ENCODE results near the gene MRE11.

- TF ChIP-seq CTCF (IDR thresholded peaks at IDR 0.05; ENCODE audit: insufficient read depth, low read depth, low read length), result no peak
- no peak for TF ChIP-seq EZH2 (IDR thresholded peaks at IDR 0.05; ENCODE audit: insufficient read depth, low read length)
These were observed 97.4 kb downstream of the MRE11 start for GRCh38 chr11:94396282-94396681.
